OCI-M1 (cell line): Measurements from ENCODE around the gene LSM14A.
A peak's percentile ranks its signal among the peaks of the same experiment; 100 is the strongest.
"Not testable (repeated sequence)": the region's sequence is repeated elsewhere in the genome, so short reads cannot be mapped to it uniquely, and the experiment has no call there.

Experiments used
- DNase-seq: peaks from one replicate; lab custom pipeline; 2025; lab: John Stamatoyannopoulos, UW

Gene LSM14A

DNA sequence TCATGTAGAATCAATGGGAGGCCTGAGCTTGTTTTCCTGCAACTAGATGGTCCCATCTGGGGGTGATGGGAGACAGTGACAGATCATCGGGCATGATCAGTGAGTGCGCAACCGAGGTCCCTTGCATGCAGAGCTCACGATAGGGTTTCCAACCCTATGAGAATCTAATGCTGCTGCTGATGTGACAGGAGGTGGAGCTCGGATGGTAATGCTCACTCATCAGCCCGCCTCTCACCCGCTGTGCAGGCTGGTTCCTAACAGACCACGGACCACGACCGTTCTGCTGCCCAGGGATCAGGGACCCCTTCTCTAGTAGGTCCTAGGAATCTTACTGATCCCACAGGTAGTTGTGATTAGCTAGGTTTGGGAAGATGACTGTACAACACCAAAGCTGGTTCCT lies 58.5 kb downstream of the LSM14A start:
- no peak for DNase-seq

DNA sequence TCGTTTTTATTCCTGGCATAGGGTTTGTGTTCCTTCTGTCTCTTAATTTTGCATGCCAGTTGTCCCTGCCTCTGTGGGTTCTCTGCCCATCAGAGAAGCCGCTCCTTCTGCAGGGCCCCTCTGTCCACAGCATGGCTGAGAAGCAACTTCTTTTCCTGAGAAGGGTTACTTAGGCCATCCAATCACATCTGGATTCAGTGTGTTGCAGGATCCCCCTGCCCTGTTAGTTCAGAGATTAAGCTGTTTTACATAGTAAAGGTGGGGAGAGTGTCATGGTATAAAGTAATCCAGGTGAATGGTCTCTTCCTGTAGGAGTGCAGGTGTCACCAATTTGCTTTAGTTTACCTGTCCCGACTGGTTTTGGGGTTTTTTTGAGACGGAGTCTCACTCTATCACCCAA lies 59.1 kb downstream of the LSM14A start:
- no peak for DNase-seq

DNA sequence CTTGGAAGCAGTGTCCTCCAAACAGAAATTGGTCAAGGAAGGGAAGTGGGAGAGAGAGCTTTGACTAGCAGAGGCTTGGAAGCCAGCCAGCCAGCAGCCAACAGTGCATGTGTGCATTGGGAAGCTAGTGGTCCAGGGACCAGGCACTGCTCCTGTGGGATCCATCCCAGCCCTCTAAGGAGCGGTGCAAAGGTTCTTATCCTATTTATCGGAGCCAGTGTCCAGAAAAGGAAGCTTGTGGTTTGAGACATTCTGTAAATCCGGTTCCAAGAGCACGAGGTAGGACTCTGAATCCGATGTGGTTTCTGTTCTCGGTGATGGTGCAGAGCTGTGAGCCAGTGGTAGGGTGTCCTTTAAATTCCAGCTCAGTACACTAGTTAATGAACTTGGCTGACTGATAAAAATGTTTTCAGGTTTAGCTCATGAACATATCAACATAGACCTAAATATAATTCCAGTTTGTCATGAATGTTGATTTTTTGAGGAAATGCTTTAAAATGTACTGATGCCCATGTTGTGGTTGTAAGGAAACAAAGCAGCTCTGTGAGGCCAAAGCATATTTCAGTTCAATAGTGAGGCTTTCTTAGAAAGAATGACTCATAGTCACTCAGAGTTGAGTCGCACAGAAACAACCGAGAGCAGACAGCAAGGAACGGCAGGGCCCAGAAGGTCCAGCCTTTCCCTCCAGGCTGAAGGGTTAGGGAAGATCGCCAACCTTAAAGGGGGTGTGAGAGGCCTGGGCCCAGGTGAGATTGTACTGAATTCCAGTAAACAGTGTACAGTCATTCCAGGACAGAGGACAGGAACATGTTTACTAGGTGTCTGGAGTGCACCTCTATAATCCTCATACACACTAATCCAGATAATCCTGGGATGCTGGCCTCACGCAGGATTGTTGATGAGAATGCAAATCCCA lies 60.5 kb downstream of the LSM14A start:
- DNase-seq = peak; percentile 81

DNA sequence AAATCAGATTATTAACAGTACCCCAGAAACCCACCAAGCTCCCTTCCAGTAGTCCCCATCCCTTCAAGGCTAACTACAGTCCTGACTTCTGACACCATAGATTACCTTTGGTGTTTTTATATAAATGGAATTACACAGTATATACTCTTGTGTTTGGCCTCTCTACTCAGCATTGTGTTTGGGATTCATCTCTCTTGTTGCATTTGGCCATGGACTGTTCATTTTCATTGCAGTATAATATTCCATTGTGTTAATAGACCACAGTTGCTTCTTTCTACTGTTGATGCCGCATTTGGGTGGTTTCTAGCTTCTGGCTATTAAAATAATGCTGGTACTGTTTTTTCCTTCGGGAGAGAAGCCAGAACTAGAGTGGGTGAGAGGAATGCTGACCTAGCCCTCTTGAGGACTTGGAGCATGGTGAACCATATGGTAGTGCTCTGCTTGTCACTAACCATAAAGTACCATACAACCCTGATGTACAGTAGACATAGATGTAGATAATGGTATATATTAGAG lies 63.2 kb downstream of the LSM14A start:
- no peak for DNase-seq

DNA sequence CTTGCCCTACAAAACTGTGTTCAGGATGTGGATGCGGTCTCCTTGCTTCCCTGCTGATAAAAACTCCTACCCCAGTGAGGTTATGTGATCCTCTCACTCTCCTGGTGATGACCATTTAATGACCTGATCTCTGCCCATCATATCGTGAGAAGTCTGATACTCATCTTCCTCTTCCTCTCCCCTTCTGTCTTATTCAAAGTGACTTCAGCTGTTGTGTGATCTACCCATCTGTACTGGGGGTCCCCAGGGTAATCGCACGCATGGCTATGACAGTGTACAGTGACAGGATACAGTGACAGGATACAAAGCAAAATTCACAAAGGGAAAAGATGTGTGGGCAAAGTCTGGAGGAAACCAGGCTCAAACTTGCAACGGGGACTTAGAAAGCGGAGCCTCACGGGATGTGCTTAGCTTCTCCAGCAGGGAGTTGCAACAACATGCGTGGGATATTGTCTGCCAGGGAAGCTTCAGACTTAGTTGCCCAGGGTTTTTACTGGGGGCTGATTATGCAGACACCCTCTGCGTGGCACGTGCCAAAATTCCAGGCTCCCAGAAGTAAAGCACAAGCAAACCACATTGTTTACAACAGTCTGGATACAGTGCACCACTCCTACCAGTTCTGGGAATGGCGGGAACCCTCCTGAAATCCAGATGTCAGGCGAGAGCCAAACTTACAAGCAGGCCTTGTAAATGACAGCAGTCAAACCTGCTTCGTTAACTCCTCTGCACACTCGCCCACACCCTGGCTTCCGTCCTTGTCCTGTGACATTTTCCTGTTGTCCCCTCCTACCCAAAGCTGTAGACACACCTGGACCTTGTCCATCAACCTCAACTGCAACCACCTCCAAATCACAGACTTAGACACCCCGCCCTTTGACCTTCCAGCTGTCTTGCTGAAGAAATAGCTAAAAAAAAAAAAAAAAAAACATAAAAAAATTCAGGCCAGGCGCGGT lies 64.0 kb downstream of the LSM14A start:
- DNase-seq = no peak

DNA sequence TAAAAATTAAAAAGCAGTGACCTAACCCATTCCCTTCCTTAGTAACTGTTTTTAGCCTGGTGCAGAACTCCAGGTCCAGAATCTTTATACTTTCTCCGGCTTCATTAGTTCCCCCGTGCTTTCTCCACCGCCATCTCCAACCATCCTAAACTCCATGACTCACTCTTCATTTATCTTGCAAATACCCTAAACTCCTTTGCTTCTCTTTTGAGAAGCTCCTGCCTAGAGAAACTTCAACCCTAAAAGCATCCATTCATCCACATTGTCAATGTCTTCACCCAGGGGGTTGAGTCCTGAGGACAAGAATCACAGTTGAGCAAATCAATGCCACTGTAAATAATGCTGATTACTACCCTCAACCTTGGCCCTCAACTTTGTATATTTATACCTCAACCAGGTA lies 65.0 kb downstream of the LSM14A start:
- DNase-seq = no peak

DNA sequence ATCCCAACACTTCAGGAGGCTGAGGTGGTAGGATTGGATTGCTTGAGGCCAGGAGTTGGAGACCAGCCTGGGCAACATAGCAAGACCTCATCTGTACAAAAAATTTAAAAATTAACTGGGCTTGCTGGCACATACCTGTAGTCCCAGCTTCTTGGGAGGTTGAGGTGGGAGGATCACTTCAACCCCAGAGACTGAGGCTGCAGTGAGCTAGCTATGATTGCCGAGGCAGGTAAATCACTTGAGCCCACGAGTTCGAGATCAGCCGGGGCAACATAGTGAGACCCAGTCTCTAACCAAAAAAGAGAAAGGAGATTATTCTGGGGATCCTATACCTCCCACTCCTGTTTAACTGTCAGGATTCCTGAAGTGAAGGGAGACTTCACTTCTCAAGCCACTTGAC lies 65.6 kb downstream of the LSM14A start:
- no peak for DNase-seq

DNA sequence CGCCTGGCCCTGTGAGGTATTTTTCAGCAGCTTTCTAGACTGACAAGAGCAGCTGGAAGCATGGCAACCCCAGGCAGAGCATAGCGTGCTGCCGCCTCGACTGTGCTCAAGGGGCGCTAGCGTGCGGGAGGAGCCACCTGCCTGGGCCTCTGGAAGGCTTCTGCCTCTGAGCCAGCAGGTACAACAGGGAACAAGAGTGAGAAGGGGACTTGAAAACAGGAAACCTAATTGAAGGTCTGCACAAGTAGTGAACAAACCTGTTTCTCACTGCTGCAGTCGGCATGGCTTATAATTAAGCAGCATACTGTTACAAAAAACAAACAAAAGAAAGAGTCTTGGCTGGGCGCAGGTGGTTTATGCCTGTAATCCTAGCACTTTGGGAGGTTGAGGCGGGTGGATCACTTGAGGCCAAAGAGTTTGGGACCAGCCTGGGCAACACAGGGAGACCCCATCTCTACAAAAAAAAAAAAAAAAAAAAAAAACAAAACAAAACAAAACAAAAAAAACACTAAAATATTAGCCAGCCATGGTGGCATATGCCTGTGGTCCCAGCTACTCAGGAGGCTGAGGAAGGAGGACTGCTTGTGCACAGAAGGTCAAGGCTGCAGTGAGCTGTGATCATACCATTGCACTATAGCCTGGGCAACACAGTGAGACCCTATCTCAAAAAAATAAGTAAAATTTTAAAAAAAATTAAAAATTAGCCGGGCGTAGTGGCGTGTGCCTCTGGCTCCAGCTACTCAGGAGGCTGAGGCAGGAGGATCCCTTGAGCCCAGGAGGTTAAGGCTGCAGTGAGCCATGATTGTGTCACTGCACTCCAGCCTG lies 69.4 kb downstream of the LSM14A start:
- peak; percentile 21 for DNase-seq

DNA sequence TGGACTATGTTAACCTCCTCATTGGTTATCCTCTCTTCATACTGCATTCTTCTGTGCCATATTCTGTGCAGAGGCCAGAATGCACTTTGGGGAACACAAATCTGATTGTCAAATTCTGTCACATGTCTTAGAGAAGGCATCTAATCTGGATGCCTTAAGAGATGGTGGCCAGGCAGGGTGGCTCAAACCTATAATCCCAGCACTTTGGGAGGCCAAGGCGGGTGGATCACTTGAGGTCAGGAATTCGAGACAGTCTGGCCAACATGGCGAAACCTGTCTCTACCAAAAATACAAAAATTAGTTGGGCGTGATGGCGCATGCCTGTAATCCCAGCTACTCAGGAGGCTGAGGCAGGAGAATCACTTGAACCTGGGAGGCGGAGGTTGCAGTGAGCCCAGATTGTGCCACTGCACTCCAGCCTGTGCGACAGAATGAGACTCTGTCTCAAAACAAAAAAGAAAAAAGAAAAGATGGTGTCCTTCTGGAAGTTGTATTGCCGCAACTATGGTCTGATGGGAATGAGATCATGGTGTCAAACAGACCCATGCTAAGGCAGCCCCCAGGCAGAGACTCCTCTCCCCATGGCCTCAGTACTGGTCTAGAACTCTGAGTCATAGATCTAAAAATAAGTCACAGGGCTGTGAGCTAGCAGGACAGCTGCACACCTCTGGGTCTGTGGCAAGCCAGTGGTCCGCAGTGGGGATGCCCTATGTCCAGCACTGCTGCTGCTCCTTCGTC lies 71.0 kb downstream of the LSM14A start:
- not testable (repeated sequence) for DNase-seq

DNA sequence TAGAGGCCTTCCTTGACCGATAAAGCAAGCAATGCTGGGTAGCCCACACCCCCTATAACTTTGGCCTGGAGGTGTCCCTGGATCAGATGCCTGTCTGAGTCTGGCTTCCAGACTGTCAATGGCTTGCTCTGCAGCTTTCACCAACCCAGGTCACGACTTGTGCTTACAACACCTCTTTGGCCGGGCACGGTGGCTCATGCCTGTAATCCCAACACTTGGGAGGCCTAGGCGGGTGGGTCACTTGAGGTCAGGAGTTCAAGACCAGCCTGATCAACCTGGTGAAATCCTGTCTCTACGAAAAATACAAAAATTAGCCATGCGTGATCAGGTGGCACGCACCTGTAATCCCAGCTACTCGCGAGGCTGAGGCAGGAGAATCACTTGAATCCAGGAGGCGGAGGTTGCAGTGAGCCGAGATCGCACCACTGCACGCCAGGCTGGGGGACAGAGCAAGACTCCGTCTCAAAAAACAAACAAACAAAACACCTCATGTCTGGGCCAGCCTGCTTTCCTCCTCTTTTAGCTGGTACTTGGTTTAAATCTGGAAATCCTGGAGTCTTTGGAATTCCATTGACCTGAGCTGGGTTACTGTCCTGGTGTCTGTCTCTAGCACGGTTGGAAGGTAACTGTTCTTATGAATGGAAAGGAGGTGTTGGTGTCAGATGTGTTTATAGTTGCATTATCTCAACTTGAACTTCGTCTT lies 71.7 kb downstream of the LSM14A start:
- DNase-seq = no peak

DNA sequence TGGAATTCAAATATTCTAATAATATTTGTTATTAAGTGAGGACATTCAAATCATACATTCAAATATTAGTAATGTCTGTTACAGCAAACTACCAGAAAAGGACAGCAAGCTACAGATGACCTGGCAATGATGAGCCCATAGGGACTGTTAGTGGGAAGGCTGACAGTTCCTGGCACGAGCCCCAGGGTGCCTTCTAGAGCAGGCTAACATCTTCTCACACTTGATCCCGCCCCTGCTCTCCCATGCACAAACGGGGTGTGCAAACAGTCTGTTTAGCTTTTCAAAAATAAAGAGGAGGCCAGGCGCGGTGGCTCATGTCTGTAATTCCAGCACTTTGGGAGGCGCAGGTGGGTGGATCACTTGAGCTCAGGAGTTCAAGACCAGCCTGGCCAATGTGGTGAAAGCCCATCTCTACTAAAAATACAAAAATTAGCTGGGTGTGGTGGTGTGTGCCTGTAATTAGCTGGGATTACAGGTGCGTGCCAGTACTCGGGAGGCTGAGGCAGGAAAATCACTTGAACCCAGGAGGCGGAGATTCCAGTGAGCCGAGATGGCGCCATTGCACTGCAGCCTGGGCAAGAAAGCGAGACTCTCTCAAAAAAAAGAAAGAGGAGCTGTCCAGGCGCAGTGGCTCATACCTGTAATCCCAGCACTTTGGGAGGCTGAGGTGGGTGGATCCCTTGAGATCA lies 72.5 kb downstream of the LSM14A start:
- no peak for DNase-seq

DNA sequence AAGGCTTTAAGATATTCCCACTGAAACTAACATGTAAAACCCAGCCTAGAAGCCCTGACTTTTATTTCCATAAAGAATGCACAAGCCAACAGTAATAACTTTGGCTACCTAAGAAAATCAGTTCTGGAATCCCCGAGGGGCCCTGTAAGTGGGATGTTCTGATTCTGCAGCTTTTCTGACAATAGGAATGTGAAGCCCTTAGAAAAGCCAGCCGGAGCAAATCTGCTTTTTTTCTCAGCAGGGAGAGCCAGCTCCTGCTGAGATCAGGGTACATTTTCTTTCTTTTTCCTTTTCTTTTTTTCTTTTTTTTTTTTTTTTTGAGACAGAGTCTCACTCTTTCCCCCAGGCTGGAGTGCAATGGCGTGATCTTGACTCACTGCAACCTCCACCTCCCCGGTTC lies 74.0 kb downstream of the LSM14A start:
- DNase-seq = no peak

DNA sequence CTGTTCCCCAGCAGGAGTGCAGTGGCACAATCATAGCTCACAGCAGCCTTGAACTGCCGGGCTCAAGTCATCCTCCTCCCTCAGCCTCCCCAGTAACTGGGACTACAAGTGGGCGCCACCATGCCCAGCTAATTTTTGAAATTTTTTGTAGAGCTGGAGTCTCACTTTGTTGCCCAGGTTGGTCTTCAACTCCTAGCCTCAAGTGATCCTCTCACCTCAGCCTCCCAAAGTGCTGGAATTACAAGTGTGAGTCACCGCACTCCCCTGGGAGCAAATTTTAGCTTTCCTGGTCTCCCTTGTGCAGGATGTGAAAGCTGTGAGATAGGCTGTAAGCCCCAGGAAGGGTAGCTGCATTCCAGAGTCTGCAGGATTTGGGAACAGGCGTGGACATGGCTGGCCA lies 76.6 kb downstream of the LSM14A start:
- no peak for DNase-seq

DNA sequence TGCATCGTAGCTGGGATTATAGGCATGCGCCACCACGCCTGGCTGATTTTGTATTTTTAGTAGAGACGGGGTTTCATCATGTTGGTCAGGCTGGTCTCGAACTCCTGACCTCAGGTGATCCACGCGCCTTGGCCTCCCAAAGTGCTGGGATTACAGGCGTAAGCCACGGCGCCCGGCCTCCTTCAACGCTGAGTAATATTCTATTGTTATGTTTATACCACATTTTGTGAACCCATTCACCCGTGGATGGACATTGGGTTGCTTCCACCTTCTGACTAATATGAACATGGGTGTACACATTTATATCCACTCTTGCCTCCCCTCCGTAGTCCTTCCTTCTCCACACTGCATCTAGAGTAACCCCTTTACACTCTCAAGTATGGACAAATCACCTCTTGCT lies 80.9 kb downstream of the LSM14A start:
- DNase-seq = not testable (repeated sequence)

DNA sequence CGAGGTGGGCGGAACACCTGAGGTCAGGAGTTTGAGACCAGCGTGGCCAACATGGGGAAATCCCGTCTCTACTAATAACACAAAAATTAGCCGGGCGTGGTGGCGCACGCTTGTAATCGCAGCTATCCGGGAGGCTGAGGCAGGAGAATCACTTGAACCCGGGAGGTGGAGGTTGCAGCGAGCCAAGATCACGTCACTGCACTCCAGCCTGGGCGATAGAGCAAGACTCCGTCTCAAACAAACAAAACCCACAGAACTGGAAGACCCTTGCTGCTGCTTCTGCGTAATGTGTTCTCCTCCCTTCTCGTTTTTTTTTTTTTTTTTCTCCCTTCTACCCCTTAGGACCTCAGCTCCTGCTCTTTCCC lies 81.4 kb downstream of the LSM14A start:
- not testable (repeated sequence) for DNase-seq

DNA sequence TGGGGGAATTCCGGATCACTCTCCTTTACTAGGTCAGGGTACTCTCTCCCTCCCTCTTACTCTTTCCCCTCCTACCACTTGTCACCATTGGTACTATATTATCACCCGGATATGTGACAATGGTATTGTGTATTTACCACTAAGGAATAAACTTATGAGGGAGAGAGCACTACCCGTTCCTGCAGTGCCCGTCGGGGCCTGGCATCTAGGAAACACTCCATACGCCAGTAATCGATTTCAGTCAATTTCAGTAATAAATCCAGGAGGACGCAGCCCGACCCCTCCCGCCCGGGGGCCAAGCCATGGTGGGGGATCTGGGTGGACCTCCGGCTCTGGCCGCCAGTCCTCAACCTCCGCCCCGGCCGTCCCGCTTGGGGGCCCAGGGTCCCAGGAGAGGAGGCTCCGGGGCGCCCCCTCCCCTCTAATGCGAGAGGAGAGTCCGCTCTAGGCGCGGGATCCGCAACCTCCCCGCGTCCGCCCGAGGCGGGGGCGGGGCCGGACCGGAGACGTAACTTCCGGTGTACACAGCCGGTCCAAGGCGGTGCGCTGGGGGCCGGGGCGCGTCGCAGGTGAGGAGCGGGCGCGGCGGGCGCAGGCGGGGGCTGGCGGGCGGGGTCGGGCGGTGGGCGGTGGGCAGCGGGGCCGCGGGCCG lies 81.9 kb downstream of the LSM14A start, which contains the start of gene GARRE1:
GARRE1 (plus strand) TSS at position 509 of the 652 bp plus-strand sequence. CDS start 45,920 bp downstream, outside the sequence.
- DNase-seq = peak; percentile 90

DNA sequence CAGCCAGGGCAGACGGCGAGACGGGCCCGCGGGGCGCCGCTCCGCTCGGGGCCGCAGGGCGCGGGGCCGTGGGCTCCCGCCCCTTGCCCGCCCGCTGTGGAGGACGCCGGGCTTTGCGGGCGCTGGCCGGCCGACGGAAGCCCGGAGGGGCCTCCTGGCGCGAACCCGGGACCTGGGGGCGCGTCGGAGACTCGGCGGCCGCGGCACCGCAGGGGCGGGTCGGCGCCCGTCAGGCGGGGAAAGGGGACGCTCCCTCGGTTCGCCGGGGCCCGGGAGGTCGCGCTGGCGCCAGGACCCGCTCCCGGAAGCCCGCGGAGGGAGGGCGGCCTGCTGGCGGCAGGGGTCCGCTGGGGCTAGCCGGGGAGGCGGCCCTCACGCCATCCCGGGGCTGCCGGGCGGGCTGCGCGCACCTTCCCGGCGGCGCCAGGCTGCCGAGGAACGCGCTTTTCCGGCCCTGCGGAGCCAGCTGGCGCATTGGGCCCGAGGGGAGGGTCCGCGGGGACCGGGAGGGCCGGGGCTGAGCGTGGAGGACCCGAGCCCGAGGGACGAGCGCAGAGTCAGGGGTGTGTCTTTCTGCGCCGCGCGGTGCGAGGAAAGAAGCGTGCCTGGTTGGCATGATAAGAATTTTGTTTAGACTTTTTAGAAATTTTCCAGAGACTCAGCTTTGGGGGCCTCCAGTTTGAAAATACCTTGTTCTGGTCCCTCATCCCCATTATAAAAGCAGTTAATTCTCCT lies 82.6 kb downstream of the LSM14A start:
- DNase-seq = peak; percentile 69

DNA sequence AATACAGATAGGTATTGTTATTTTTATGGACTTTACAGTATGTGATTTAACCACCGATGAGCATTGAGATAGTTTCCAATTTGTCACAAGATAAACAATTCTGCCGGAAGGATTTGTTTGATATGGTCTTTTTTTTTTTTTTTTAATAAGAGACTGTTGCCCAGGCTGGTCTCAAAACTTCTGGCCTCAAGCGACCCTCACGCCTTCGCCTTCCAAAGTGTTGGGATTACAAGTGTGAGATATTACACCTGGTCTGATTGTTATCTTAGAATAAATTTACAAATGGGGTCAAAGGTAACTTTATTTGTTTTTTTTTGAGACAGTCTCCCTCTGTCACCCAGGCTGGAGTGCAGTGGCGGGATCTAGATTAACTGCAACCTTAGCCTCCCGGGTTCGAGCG lies 83.2 kb downstream of the LSM14A start:
- DNase-seq = no peak
